Stimulated activated effector memory CD8-positive, alpha-beta T cell treated with anti-CD3 and anti-CD28 coated beads, Interleukin-12 subunit alpha, Interleukin-12 subunit beta, amount 100 ng/mL, for 72 hours (primary cell): ENCODE data around the gene VSTM2B.
A peak's percentile ranks its signal among the peaks of the same experiment; 100 is the strongest.

Experiments used
- ATAC-seq: fragments of 150-1000 bp; cut with Tn5 transposase; 2 replicates; pipeline ENCODE4 v1.10.0; 2021
- DNase-seq, 2 donors: peaks; one replicate each; pipeline ENCODE4 v3.0.0; 2021 to 2022; ENCODE audit warnings: low spot score in 2 of 2
- H3K27ac Mint-ChIP-seq: one replicate; pipeline ENCODE4 v1.8.0; 2022; ENCODE audit warnings: mild to moderate bottlenecking, mixed read lengths
- H3K36me3 Mint-ChIP-seq: one replicate; pipeline ENCODE4 v1.8.0; 2022; ENCODE audit warnings: mild to moderate bottlenecking, mixed read lengths
- H3K4me1 Mint-ChIP-seq: one replicate; pipeline ENCODE4 v1.8.0; 2022; ENCODE audit warnings: mixed read lengths
- H3K4me3 Mint-ChIP-seq: one replicate; pipeline ENCODE4 v1.8.0; 2022; ENCODE audit warnings: mild to moderate bottlenecking, mixed read lengths
- H3K9me3 Mint-ChIP-seq: one replicate; pipeline ENCODE4 v1.8.0; 2022; ENCODE audit warnings: mixed read lengths

VSTM2B gene

DNA sequence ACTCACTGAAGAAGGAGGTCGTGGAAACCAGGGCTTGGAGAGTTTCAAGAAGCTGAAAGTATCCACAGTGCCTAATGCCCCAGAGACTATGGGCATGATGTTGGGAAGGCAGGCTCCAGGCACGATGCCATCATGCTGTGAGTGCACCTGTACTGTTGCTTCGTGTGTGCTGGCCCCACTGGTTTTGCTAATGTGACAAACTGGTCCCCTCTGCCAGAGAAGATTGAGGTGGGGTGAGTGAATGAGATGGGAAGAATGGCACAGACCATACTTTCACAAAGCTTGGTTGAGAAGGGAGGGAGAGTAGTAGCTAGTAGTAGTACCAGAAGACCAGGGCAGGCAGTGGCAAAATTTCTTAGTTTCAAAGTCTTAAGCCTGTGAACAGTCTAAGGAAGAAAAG, 61.3 kb downstream of the VSTM2B start:
- peak overlapping the region; percentile 44 for H3K27ac Mint-ChIP-seq
- H3K9me3 Mint-ChIP-seq, result peaks cover 2% of the 10 kb centered on the region
- H3K4me1 Mint-ChIP-seq, result peaks cover 27% of the 10 kb centered on the region
- peak overlapping the region; percentile 13 for H3K4me3 Mint-ChIP-seq
- DNase-seq, result no peak
- no peak for ATAC-seq
- peaks cover 6% of the 10 kb centered on the region for H3K36me3 Mint-ChIP-seq

DNA sequence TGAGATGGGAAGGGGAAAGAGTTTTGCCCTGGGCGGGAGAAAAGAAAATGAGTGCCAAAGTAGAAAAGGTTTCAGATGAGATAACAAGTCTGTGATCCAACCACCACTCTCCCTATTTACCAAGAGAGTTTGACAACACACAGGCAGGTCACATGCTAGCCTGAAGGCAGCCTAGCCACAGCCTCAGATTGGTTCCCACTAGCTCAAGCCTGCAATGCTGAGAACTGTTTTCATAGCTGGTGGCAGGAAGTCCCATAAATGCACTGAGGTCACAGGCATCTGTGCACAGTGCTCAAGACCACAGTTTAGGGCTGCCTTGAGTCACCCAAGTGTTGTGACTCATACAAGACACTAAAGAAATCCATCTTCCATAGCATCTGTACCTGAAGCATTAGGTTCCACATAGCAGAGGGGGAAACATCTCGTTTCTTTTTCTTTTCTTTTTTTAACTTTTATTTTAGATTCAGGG, 61.8 kb downstream of the VSTM2B start:
- peak; percentile 40 to 83 for DNase-seq
- H3K4me1 Mint-ChIP-seq, result peaks cover 27% of the 10 kb centered on the region
- H3K9me3 Mint-ChIP-seq, result peaks cover 2% of the 10 kb centered on the region
- H3K4me3 Mint-ChIP-seq, result peak overlapping the region; percentile 13
- peak overlapping the region; percentile 44 for H3K27ac Mint-ChIP-seq
- peak; percentile 100 for ATAC-seq
- peaks cover 6% of the 10 kb centered on the region for H3K36me3 Mint-ChIP-seq

DNA sequence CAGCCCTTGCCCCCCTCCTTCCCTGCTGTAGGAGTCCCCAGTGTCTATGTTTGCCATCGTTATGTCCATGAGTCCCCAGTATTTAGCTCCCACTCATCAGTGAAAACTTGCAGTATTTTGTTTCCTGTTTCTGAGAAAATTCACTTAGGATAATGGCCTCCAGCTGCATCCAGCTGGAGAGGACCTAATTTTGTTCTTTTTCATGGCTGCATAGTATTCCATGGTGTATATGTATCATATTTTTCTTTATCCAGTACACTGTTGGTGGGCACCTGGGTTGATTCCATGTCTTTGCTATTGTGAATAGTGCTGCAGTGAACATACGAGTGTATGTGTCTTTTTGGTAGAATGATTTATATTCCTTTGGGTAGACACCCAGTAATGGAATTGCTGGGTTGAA, 62.3 kb downstream of the VSTM2B start:
- no peak for ATAC-seq
- Mint-ChIP-seq H3K4me3 (no peak overlapping the region), H3K9me3 (peaks cover 2% of the 10 kb centered on the region), H3K36me3 (peaks cover 6% of the 10 kb centered on the region), H3K27ac (peak overlapping the region; percentile 44), H3K4me1 (peaks cover 27% of the 10 kb centered on the region)
- DNase-seq, result no peak

DNA sequence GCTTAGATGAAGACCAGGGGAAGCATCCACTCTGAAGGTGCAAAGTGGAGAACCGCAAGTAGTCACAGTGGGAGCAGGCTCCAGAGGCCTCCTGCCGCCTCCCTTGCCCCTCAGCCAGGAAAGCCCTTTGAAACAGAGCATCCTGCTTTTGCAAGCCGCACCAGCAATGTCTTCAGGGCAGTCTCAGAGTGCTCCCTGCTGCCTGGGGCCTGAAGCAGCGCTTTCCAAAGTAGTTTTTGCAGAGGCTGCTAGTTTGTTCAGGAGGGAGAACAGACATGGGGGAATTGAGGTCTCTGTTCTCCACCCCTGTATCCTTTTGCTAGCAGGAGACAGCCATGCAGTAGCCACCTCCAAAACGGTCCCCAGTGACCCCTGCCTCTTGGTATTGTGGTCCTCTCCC, 64.5 kb downstream of the VSTM2B start:
- no peak overlapping the region for H3K4me3 Mint-ChIP-seq
- ATAC-seq (no peak), DNase-seq (no peak)
- H3K9me3 Mint-ChIP-seq, result peaks cover 2% of the 10 kb centered on the region
- H3K27ac Mint-ChIP-seq, result no peak overlapping the region
- no peaks in the 10 kb centered on the region for H3K36me3 Mint-ChIP-seq
- H3K4me1 Mint-ChIP-seq, result peaks cover 18% of the 10 kb centered on the region

DNA sequence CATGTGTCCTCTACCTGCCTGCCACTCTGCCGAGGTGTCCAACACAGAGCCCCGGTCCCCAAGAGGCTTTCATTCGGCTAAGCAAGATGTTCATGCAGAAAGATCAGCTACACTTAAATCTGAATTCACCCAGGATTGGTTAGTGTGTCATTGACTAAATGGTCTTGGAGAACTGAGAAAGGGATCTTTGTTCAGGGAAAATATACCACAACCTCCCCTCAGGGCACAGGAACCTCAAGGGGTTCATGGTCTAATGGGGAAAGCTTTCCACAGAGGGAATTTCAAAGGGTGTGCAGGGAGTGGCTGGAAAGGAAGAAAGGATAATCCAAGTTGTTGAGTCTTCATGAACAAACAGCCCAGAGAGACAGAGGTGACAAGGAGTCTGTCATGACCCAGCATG, 65.9 kb downstream of the VSTM2B start:
- Mint-ChIP-seq H3K4me1 (peaks cover 16% of the 10 kb centered on the region), H3K4me3 (no peak overlapping the region), H3K9me3 (peaks cover 2% of the 10 kb centered on the region), H3K36me3 (no peaks in the 10 kb centered on the region), H3K27ac (no peak overlapping the region)
- DNase-seq (no peak), ATAC-seq (no peak)

DNA sequence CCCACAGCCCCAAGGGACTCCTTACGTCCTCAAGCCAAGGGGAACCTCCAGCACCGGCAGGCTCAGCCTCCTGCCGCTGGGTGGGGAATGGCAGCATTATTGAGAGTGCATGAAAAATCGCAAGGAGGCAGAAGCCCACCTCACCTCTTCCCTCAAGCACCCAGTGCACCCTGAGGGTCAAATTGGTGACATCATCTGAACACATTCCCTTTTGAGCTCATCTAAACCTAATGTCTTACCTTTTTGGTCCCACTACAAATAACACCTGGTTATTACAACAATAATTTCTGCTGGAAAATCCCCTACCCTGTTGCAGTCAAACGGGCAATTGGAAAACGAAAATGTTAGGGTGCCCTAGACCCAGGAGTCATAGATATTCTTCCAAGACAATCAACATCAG, 68.1 kb downstream of the VSTM2B start:
- no peaks in the 10 kb centered on the region for H3K4me1 Mint-ChIP-seq
- no peaks in the 10 kb centered on the region for H3K36me3 Mint-ChIP-seq
- peaks cover 2% of the 10 kb centered on the region for H3K9me3 Mint-ChIP-seq
- ATAC-seq, result no peak
- no peak overlapping the region for H3K27ac Mint-ChIP-seq
- H3K4me3 Mint-ChIP-seq, result no peak overlapping the region
- DNase-seq, result no peak

DNA sequence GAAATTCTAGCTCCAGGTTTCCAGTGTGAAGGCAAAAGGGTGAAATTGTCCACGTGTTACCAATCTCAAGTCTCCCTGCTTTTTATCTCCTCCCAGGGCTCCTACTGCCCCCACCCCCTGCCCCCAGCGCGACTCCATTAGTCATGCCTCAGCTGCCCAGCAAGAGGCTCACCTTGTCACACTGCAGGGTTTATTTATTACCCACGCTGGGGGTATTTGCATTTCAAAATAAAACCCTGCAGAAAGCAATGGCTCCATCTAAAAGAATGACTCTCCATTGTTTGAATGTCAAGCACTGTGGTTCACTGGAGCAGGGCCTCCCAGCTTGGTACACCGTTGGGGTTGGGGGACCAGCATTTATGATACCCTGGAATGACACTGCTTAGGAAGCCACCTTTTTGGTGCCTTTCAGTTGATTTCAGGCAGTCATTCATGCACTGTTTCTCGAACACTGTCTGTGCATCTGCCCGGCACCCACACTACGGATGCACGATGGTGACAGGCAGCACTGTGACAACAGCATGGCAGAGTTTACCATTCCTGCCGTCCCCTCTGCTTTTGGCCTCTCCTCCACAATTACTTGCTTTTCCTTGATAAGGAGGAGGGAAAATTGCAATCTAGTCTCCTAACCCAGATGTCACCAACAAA, 70.4 kb downstream of the VSTM2B start:
- no peaks in the 10 kb centered on the region for H3K9me3 Mint-ChIP-seq

DNA sequence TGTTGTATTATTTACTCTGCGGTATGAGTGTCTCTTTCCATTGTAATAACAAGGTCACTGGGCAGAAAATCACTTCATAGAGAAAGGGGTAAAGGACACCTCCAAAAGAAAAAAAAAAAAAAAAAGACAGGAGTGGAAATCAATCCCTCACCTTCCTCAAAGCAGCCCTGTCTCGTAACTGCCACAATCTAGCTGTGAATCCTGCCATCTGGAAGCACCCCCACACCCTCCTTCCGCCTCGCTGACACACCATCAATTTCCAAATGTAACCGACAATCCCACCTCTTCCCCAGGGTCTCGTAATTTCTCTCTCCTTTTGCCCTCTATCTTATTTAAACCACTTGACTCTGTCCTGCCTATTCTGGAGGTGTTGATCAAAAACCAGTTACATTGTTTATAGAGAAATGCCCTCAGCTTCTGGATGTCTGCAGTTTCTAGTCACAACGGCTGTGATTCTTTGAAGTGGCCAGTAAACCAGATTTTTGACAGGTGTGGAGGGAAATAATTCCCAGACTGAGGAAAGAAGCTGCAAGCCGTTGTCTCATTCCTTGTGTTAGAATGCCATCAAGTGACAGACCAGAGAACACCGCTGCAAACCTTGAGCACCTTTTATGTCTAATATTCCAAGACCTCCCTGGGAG, 71.2 kb downstream of the VSTM2B start:
- Mint-ChIP-seq H3K9me3 (no peaks in the 10 kb centered on the region), H3K4me3 (no peak overlapping the region), H3K36me3 (no peaks in the 10 kb centered on the region), H3K27ac (no peak overlapping the region), H3K4me1 (no peaks in the 10 kb centered on the region)
- ATAC-seq (no peak), DNase-seq (no peak)

More for the DNA sequence above, 70.4 kb downstream of the VSTM2B start:
- Mint-ChIP-seq H3K27ac (no peak overlapping the region), H3K36me3 (no peaks in the 10 kb centered on the region), H3K4me3 (no peak overlapping the region), H3K4me1 (no peaks in the 10 kb centered on the region)
- ATAC-seq, result no peak
- no peak for DNase-seq

DNA sequence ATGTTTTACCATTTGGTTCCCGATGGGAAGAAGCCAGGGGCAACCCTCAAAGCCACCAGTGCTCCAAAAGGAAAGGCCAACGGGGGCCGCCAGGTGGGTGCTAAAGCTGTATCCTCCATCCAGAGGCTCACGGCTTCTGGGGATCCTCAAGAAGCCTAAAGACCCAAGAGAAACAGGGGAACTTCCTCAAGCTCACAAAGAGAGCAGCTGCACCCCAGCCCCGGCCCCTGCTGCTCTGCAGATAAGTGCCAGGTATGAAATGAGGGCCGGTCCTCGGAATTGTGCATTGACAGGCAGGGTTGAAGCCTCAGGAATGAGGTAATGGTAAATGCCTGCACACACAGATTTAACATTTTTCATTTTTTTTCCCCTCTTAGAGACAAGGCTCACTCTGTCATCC, 72.2 kb downstream of the VSTM2B start:
- Mint-ChIP-seq H3K4me1 (no peaks in the 10 kb centered on the region), H3K9me3 (no peaks in the 10 kb centered on the region), H3K36me3 (no peaks in the 10 kb centered on the region), H3K4me3 (no peak overlapping the region), H3K27ac (no peak overlapping the region)
- ATAC-seq (no peak), DNase-seq (no peak)

DNA sequence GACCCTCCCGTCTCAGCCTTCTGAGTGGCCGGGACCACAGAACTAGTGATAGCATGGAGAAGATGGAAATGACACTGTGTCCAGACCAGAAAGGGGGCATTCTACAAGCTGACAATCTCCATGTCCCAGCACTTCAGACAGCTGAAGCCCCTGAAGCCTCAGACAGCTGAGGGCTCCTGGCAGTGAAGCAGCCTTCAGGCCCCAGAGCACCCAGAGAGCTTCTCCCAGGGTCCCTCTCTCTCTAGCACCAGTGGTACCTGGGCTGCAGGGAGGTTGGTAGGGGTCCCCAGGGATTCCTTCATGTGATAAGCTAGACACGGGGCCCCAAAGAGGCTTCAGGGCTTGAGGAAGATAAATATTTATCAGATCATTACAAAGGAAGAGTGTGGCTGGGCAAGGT, 72.7 kb downstream of the VSTM2B start:
- no peak overlapping the region for H3K4me3 Mint-ChIP-seq
- H3K9me3 Mint-ChIP-seq, result no peaks in the 10 kb centered on the region
- peak overlapping the region; percentile 48 for H3K27ac Mint-ChIP-seq
- ATAC-seq (no peak), DNase-seq (no peak)
- no peaks in the 10 kb centered on the region for H3K36me3 Mint-ChIP-seq
- H3K4me1 Mint-ChIP-seq, result no peaks in the 10 kb centered on the region

DNA sequence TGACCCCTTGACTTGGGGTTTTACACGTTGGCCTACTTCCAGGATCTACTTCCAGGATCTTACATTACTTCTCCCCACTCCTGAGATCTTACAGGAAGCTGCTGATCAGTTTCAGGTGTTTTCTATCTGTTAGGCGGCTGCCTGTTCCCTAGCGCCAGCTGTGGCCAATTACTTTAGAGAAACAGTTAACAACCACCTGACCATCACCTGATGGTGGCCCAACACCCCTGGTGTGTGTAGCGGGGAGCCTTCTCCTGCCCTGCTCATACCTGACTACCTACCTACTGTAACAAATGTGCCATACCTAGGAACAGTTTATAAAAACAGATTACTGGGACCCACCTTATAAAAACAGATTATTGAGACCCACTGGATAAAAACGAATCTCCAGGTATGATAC, 77.5 kb downstream of the VSTM2B start:
- Mint-ChIP-seq H3K36me3 (peaks cover 11% of the 10 kb centered on the region), H3K4me1 (peaks cover 9% of the 10 kb centered on the region), H3K4me3 (no peak overlapping the region), H3K9me3 (no peaks in the 10 kb centered on the region), H3K27ac (peak overlapping the region; percentile 39)
- DNase-seq (no peak), ATAC-seq (no peak)

DNA sequence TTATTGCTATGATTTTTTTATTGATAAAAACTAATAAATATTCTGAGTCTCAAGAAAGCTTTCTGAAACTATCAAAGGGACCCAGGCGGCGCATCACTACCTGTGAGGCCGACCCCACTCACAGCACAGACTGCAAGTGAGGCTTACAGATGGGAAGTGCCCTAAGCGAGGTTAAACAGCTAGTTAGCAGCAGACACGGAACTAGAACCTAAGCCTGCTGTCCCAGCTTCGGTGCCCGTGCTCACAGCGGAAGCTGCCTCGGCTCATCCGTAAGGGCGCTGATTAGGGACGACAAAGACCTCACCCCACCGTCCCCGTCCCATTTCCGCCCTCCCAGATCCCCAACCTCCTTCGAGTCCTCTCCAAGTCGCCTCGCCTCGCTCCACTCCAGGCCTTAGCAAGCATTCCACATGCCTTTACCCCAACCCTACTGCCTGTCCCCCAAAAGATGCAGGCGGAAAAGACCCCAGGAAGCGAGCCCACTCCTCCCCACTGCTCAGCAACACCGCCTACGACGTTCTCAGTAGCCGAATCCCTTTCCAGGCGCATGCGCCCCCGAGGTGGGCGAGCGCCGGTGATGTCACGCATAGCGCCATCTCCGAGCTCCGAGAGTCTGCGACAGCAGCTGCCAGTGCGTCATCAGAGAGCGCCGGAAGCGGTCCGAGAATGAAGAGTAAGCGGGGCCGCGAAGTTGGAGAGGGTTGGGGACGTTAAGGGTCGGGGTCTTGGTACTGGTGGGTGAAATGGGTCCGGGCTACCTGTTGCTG, 80.0 kb downstream of the VSTM2B start, which contains the start of gene POP4:
Gene POP4 (plus strand): TSS at position 631 of the 767 bp plus-strand sequence. CDS start 36 bp downstream, at position 667.
- DNase-seq (peak; percentile 96 to 99), ATAC-seq (peak; percentile 89)
- H3K27ac Mint-ChIP-seq, result peak within 1 kb of the TSS; percentile 100
- H3K4me3 Mint-ChIP-seq, result peak within 1 kb of the TSS; percentile 99
- H3K36me3 Mint-ChIP-seq, result peaks cover 32% of the 10 kb centered on the region
- no peaks in the 10 kb centered on the region for H3K9me3 Mint-ChIP-seq
- peaks cover 27% of the 10 kb centered on the region for H3K4me1 Mint-ChIP-seq

DNA sequence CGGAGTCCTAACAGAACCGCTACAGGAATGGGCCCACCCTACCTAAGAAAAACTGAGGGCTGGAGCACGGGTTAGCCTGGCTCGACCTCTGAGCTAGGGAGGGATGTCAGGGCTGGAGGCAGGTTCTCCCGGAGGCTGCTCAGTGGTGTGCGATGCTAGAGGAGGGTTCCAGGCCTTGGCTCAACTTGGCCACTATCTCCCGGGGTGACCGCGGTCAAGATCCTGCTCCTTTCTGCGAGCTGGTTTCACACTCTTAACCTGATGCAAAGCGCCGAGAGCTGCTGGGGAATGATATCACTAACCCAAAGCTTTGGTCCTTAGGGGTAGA, 80.6 kb downstream of the VSTM2B start:
- H3K36me3 Mint-ChIP-seq, result peaks cover 37% of the 10 kb centered on the region
- ATAC-seq (peak; percentile 31), DNase-seq (no peak)
- peak overlapping the region; percentile 99 for H3K4me3 Mint-ChIP-seq
- peak overlapping the region; percentile 100 for H3K27ac Mint-ChIP-seq
- H3K9me3 Mint-ChIP-seq, result no peaks in the 10 kb centered on the region
- peaks cover 32% of the 10 kb centered on the region for H3K4me1 Mint-ChIP-seq

DNA sequence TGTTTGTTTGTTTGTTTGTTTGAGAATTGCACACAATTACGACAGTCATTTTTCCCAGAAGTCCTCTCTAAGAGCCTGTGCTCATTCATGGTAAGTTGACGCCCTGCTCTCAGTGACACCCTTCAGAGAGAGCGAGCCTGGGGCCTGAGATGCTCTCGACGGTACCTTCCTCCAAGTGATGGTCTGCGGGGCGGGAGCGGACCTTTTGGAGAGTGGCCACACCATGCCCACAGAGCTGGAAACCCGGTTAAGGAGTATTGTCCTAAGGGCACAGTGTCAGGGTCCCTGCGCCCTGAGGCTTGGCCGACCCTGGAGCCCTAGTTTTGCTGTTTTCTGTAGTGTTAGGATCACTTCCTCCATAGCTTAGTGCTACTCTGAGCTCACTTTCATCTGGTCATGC, 83.8 kb downstream of the VSTM2B start:
- Mint-ChIP-seq H3K36me3 (peaks cover 70% of the 10 kb centered on the region), H3K27ac (peak overlapping the region; percentile 43), H3K4me3 (peak overlapping the region; percentile 41), H3K9me3 (no peaks in the 10 kb centered on the region), H3K4me1 (peaks cover 41% of the 10 kb centered on the region)
- ATAC-seq, result no peak
- DNase-seq, result no peak

DNA sequence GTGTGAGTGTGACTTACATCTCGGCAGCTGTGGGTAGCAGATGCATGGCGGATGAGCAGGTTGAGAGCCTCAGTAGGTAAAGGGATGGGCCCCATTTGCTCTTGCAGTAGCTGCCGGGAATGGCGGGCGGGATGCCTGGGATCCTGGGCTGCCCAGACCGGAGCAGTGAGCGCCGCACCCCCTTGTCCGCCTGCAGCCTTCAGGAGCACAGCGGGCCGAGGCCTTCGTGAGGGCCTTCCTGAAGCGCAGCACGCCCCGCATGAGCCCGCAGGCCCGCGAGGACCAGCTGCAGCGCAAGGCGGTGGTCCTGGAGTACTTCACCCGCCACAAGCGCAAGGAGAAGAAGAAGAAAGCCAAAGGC, 84.4 kb downstream of the VSTM2B start:
- Mint-ChIP-seq H3K4me3 (peak overlapping the region; percentile 41), H3K36me3 (peaks cover 75% of the 10 kb centered on the region), H3K27ac (peak overlapping the region; percentile 43), H3K9me3 (no peaks in the 10 kb centered on the region), H3K4me1 (peaks cover 41% of the 10 kb centered on the region)
- ATAC-seq, result no peak
- no peak for DNase-seq
